HCT116 (cell line): ENCODE results near the gene BAHD1.

ENCODE experiments used
- CTCF ChIP-seq, 3 experiments: fragments of 200-600 bp in 1 of 3; sonication (generic) in 1 of 3; IDR thresholded peaks in 2 of 3; conservative IDR thresholded peaks in 1 of 3; 2 replicates each; pipeline ENCODE4 v1.5.1; 2012 to 2017; ENCODE audit warnings: low read depth in 2 of 3, low read length in 2 of 3, antibody characterized with exemption in 1 of 3, borderline replicate concordance in 1 of 3, control low read depth in 1 of 3, mild to moderate bottlenecking in 1 of 3, mixed read lengths in 1 of 3, mixed run types in 1 of 3, moderate library complexity in 1 of 3; ENCODE audit not compliant: insufficient read depth in 1 of 3
- POLR2A ChIP-seq: IDR thresholded peaks from 2 replicates; pipeline ENCODE4 v1.7.0; 2011; ENCODE audit warnings: borderline replicate concordance; ENCODE audit not compliant: insufficient read depth, insufficient read length; ENCODE audit errors: extremely low read depth
- POLR2AphosphoS5 ChIP-seq: IDR thresholded peaks from 2 replicates; pipeline ENCODE4 v1.6.1; 2011; ENCODE audit warnings: mild to moderate bottlenecking, low read depth, low read length, moderate library complexity
- REST ChIP-seq: IDR thresholded peaks from 2 replicates; pipeline ENCODE4 v1.6.1; 2012; ENCODE audit warnings: low read depth

GRCh38 chr15:40467261-40467615 is 26.5 kb downstream of the BAHD1 start:
- TF ChIP-seq REST (no peak), CTCF (IDR thresholded peaks at IDR 0.05 in 2 of 3, conservative IDR thresholded peaks at IDR 0.05 in 1 of 3; ENCODE audit: borderline replicate concordance in 1 of 3, insufficient read depth in 1 of 3, low read depth in 2 of 3, low read length in 2 of 3) (no peak), POLR2A (no peak), POLR2AphosphoS5 (no peak)
